ENCODE results near the gene RANBP1.

The RANBP1 gene

DNA sequence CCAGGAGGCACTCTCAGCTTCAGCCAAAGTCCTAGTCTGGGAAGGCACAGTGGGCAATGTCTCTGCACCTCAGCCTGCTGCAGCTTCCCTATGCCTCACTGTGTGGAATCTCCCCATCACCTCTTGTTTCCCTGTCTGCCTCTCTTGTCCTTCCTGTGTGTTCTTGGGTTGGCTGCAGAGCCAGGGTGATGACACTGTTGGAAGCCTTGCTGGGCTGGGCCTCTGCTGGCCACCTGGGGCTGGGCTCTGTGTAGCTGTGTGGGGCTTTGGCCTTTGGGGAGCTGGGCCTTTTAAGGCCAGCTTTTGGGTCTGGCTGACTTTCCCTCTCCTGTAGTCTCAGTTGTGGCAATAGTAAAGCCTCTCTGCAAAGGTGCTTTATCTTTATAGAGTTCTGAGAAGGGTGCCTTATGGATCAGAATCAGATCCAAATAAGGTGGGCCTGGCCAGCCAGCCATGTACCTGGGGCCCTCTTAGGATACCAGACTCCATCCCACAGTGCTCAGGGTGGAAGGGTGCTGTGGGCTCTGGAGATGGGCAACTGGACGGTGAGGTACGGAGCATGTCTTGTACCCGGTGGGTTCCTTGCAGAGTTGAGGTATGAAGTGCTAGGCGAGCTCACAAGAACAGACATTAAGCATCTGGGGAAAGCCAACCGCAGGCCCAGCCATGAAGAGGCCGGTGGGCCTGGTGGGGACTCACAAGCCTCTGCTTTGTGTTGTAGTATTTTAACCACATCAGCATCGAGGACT lies 10.3 kb upstream of the RANBP1 start:
- Histone ChIP-seq H3K4me2 (ENCODE audit: low read depth, low read length, poor library complexity, severe bottlenecking) (no peak overlapping the region), H3K4me3 (ENCODE audit: low read length, poor library complexity, severe bottlenecking) (no peak overlapping the region), H4K20me1 (ENCODE audit: insufficient read depth, low read length, poor library complexity, severe bottlenecking) (peaks cover 34% of the 10 kb centered on the region), H3F3A (ENCODE audit: low read depth) (no peaks in the 10 kb centered on the region), H3K9me3 (ENCODE audit: insufficient read depth, low read depth, low read length) (no peaks in the 10 kb centered on the region), H3K79me2 (ENCODE audit: insufficient read depth, low read length) (peaks cover 46% of the 10 kb centered on the region), H3K36me3 (ENCODE audit: insufficient read depth, low read length) (peaks cover 93% of the 10 kb centered on the region; the same call in 1 of the 2 replicates), H3K27me3 (ENCODE audit: insufficient read depth, low read length, poor library complexity, severe bottlenecking) (no peaks in the 10 kb centered on the region), H3K9me2 (replicated peaks; ENCODE audit: low read depth, low read length) (no peaks in the 10 kb centered on the region), H3K9ac (ENCODE audit: low read depth, low read length, poor library complexity, severe bottlenecking) (no peak overlapping the region), H3K4me1 (ENCODE audit: insufficient read depth, low read length, poor library complexity, severe bottlenecking) (no peaks in the 10 kb centered on the region), H2AFZ (ENCODE audit: low read length) (no peak overlapping the region)
- no peak for TF ChIP-seq EZH2phosphoT487 (IDR thresholded peaks at IDR 0.05; ENCODE audit: borderline replicate concordance)
- TF ChIP-seq, protein P1, sequence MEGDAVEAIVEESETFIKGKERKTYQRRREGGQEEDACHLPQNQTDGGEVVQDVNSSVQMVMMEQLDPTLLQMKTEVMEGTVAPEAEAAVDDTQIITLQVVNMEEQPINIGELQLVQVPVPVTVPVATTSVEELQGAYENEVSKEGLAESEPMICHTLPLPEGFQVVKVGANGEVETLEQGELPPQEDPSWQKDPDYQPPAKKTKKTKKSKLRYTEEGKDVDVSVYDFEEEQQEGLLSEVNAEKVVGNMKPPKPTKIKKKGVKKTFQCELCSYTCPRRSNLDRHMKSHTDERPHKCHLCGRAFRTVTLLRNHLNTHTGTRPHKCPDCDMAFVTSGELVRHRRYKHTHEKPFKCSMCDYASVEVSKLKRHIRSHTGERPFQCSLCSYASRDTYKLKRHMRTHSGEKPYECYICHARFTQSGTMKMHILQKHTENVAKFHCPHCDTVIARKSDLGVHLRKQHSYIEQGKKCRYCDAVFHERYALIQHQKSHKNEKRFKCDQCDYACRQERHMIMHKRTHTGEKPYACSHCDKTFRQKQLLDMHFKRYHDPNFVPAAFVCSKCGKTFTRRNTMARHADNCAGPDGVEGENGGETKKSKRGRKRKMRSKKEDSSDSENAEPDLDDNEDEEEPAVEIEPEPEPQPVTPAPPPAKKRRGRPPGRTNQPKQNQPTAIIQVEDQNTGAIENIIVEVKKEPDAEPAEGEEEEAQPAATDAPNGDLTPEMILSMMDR (conservative IDR thresholded peaks at IDR 0.05; ENCODE audit: low read length), result no peak

DNA sequence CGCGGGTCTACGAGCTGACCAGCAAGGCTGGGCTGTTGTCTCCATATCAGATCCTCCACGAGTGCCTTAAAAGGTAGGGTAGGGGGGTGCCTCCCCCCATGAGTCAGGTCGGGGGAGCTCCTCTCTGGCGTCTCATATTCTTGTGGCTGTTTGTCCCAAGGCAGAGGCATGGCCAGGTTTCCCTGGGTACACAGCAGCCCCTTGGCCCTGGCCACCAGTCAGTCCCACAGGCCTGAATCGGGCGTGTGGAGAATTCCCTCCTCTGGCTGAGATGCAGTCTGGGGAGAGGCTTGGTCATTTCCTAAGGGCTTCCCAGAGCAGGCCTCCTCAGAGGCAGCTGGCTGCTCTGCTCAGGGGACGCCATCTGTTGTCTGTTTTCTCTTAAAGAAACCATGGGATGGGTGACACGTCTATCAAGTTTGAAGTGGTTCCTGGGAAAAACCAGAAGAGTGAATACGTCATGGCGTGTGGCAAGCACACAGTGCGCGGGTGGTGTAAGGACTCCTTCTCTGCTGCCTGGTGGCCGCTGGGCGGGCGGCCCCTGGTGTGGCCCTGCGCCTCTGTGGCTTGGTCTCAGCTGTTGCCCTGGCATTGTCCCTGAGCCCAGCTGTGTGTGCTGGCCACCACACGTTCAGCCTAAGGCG lies 9.6 kb upstream of the RANBP1 start:
- H2AFZ ChIP-seq (ENCODE audit: low read length), result no peak overlapping the region
- no peaks in the 10 kb centered on the region for H3K9me2 ChIP-seq (replicated peaks; ENCODE audit: low read depth, low read length)
- peaks cover 43% of the 10 kb centered on the region for H3K79me2 ChIP-seq (ENCODE audit: insufficient read depth, low read length)
- no peaks in the 10 kb centered on the region for H3K4me1 ChIP-seq (ENCODE audit: insufficient read depth, low read length, poor library complexity, severe bottlenecking)
- H3K4me2 ChIP-seq (ENCODE audit: low read depth, low read length, poor library complexity, severe bottlenecking), result no peak overlapping the region
- H3F3A ChIP-seq (ENCODE audit: low read depth), result no peaks in the 10 kb centered on the region
- peaks cover 90% of the 10 kb centered on the region; the same call in 1 of the 2 replicates for H3K36me3 ChIP-seq (ENCODE audit: insufficient read depth, low read length)
- TF ChIP-seq, protein P1 (conservative IDR thresholded peaks at IDR 0.05; ENCODE audit: low read length), result no peak
- TF ChIP-seq EZH2phosphoT487 (IDR thresholded peaks at IDR 0.05; ENCODE audit: borderline replicate concordance), result no peak
- H3K9me3 ChIP-seq (ENCODE audit: insufficient read depth, low read depth, low read length), result no peaks in the 10 kb centered on the region
- H3K9ac ChIP-seq (ENCODE audit: low read depth, low read length, poor library complexity, severe bottlenecking), result no peak overlapping the region
- no peak overlapping the region for H3K4me3 ChIP-seq (ENCODE audit: low read length, poor library complexity, severe bottlenecking)
- H4K20me1 ChIP-seq (ENCODE audit: insufficient read depth, low read length, poor library complexity, severe bottlenecking), result peaks cover 34% of the 10 kb centered on the region
- no peaks in the 10 kb centered on the region for H3K27me3 ChIP-seq (ENCODE audit: insufficient read depth, low read length, poor library complexity, severe bottlenecking)

DNA sequence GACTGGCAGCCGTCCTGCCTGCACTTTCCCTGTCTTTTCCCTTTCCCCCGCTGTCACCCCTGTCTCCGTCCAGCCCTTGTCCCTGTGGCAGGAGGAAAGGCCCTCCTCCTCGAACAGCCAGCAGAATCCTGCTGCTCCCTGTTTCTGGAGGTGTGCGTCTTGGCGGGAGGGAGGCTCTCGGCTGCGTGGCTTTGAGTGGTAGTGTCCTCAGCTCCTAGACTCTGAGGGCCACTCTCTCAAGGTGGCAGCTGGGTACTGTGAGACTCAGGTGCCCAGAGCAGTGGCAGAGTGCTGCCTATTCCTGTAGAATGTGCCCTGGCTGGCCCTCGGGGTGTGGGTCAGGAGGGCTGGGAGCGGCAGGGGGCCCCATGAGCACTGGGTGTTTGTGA lies 9.1 kb upstream of the RANBP1 start:
- TF ChIP-seq EZH2phosphoT487 (IDR thresholded peaks at IDR 0.05; ENCODE audit: borderline replicate concordance), result no peak
- TF ChIP-seq, protein P1 (conservative IDR thresholded peaks at IDR 0.05; ENCODE audit: low read length), result no peak

More for the DNA sequence above, 9.1 kb upstream of the RANBP1 start:
- Histone ChIP-seq H3K9ac (ENCODE audit: low read depth, low read length, poor library complexity, severe bottlenecking) (no peak overlapping the region), H3K36me3 (ENCODE audit: insufficient read depth, low read length) (peaks cover 89% of the 10 kb centered on the region; the same call in 1 of the 2 replicates), H4K20me1 (ENCODE audit: insufficient read depth, low read length, poor library complexity, severe bottlenecking) (peaks cover 30% of the 10 kb centered on the region), H3K4me3 (ENCODE audit: low read length, poor library complexity, severe bottlenecking) (no peak overlapping the region), H3K9me2 (replicated peaks; ENCODE audit: low read depth, low read length) (no peaks in the 10 kb centered on the region), H3K79me2 (ENCODE audit: insufficient read depth, low read length) (peaks cover 39% of the 10 kb centered on the region), H3K27me3 (ENCODE audit: insufficient read depth, low read length, poor library complexity, severe bottlenecking) (no peaks in the 10 kb centered on the region), H3K4me2 (ENCODE audit: low read depth, low read length, poor library complexity, severe bottlenecking) (no peak overlapping the region), H3K4me1 (ENCODE audit: insufficient read depth, low read length, poor library complexity, severe bottlenecking) (no peaks in the 10 kb centered on the region), H3F3A (ENCODE audit: low read depth) (no peaks in the 10 kb centered on the region), H3K9me3 (ENCODE audit: insufficient read depth, low read depth, low read length) (no peaks in the 10 kb centered on the region), H2AFZ (ENCODE audit: low read length) (no peak overlapping the region)
